IMR-90 (cell line): ENCODE results near the gene CLCNKA. TPM values are rescaled to one million over a fixed set of nuclear protein-coding genes. Genes with fewer than 3 reads are reported as not detected.

Source experiments
- ATAC-seq: fragments of 200-7000 bp; cut with Tn5 transposase; 2 replicates; pipeline ENCODE4 v1.9.1; 2020; ENCODE audit warnings: low read depth, mild to moderate bottlenecking, moderate library complexity
- BruUV-seq: library from RNA; stranded (reverse); fragments of 400-500 nt; replicated peaks from 2 replicates; lab custom pipeline; 2021; lab: Mats Ljungman, UMichigan
- CTCF ChIA-PET: fragments of 300-600 bp; formaldehyde crosslinking; extraction: SDS; loops from one replicate; lab custom pipeline; 2021; ENCODE audit warnings: antibody characterized with exemption; lab: Yijun Ruan, JAX
- POLR2A ChIA-PET: fragments of 300-600 bp; sonication (Branson Sonifier 250); formaldehyde crosslinking; loops from one replicate; lab custom pipeline; 2022; ENCODE audit warnings: antibody characterized with exemption; ENCODE audit not compliant: unreplicated experiment; lab: Charles Lee
- DNase-seq: peaks from one replicate; pipeline ENCODE4 v3.0.0; 2013
- H2AFZ ChIP-seq: replicated peaks from 2 replicates; pipeline ENCODE3; 2013; ENCODE audit warnings: low read length, mild to moderate bottlenecking; ENCODE audit not compliant: poor library complexity
- H2AK5ac ChIP-seq: 2 replicates; pipeline ENCODE4 v1.6.1; 2013; ENCODE audit warnings: low read depth, low read length, inconsistent platforms
- H2AK9ac ChIP-seq: replicated peaks from 2 replicates; pipeline ENCODE3; 2013; ENCODE audit warnings: mild to moderate bottlenecking, low read depth, low read length, moderate library complexity; ENCODE audit not compliant: poor library complexity
- H2BK120ac ChIP-seq: 2 replicates; pipeline ENCODE4 v1.6.1; 2013; ENCODE audit warnings: low read depth, low read length, inconsistent platforms
- H2BK15ac ChIP-seq: 3 replicates; pipeline ENCODE4 v1.6.1; 2013; ENCODE audit warnings: low read depth, low read length, inconsistent platforms
- H2BK20ac ChIP-seq: 2 replicates; pipeline ENCODE4 v1.6.1; 2013; ENCODE audit warnings: low read depth, mild to moderate bottlenecking, inconsistent platforms, low read length, moderate library complexity
- H2BK5ac ChIP-seq: 2 replicates; pipeline ENCODE4 v1.6.1; 2013; ENCODE audit warnings: mild to moderate bottlenecking, low read depth, low read length, inconsistent platforms; ENCODE audit not compliant: poor library complexity, severe bottlenecking
- H3K14ac ChIP-seq: replicated peaks from 2 replicates; pipeline ENCODE4 v1.6.1; 2013; ENCODE audit warnings: low read depth, low read length, inconsistent platforms
- H3K18ac ChIP-seq: 2 replicates; pipeline ENCODE4 v1.6.1; 2013; ENCODE audit warnings: low read depth, low read length, control low read depth
- H3K23ac ChIP-seq: 2 replicates; pipeline ENCODE4 v1.6.1; 2013; ENCODE audit warnings: low read depth, low read length, inconsistent platforms
- H3K27ac ChIP-seq: 2 replicates; pipeline ENCODE4 v1.5.1; 2013; ENCODE audit warnings: mild to moderate bottlenecking, control low read depth, low read length; ENCODE audit not compliant: insufficient read depth
- H3K27me3 ChIP-seq: 2 replicates; pipeline ENCODE4 v1.6.1; 2013; ENCODE audit warnings: low read length; ENCODE audit not compliant: control insufficient read depth, insufficient read depth
- H3K36me3 ChIP-seq: 2 replicates; pipeline ENCODE4 v1.6.1; 2013; ENCODE audit warnings: low read length, mixed read lengths; ENCODE audit not compliant: control insufficient read depth, insufficient read depth
- H3K4ac ChIP-seq: 2 replicates; pipeline ENCODE4 v1.6.1; 2013; ENCODE audit warnings: low read depth, low read length, inconsistent platforms
- H3K4me1 ChIP-seq: 2 replicates; pipeline ENCODE4 v1.6.1; 2013; ENCODE audit warnings: low read length, mixed read lengths; ENCODE audit not compliant: control insufficient read depth, insufficient read depth
- H3K4me2 ChIP-seq: 2 replicates; pipeline ENCODE4 v1.6.1; 2013; ENCODE audit warnings: low read depth, mild to moderate bottlenecking, control low read depth, low read length, moderate library complexity
- H3K4me3 ChIP-seq: 2 replicates; pipeline ENCODE4 v1.5.1; 2013; ENCODE audit warnings: low read depth, mild to moderate bottlenecking, control low read depth, low read length, moderate library complexity; ENCODE audit not compliant: insufficient read depth
- H3K56ac ChIP-seq: 2 replicates; pipeline ENCODE4 v1.6.1; 2013; ENCODE audit warnings: low read length, inconsistent platforms; ENCODE audit not compliant: insufficient read depth; ENCODE audit errors: extremely low read depth
- H3K79me1 ChIP-seq, 2 experiments: 2 replicates each; pipeline ENCODE4 v1.6.1; 2013; ENCODE audit warnings: low read length in 2 of 2, inconsistent platforms in 1 of 2, low read depth in 1 of 2
- H3K9ac ChIP-seq: 2 replicates; pipeline ENCODE4 v1.6.1; 2013; ENCODE audit warnings: low read depth, low read length, control low read depth
- H3K9me1 ChIP-seq: 2 replicates; pipeline ENCODE4 v1.6.1; 2013; ENCODE audit warnings: low read length, inconsistent platforms; ENCODE audit not compliant: insufficient read depth
- H3K9me3 ChIP-seq: 2 replicates; pipeline ENCODE4 v1.6.1; 2013; ENCODE audit warnings: low read length; ENCODE audit not compliant: control insufficient read depth, insufficient read depth
- H4K20me1 ChIP-seq: 2 replicates; pipeline ENCODE4 v1.6.1; 2013; ENCODE audit warnings: low read length, inconsistent platforms; ENCODE audit not compliant: insufficient read depth
- H4K5ac ChIP-seq: 2 replicates; pipeline ENCODE4 v1.6.1; 2013; ENCODE audit warnings: mild to moderate bottlenecking, low read depth, low read length, control low read depth
- H4K8ac ChIP-seq, 2 experiments: 2 replicates each; pipeline ENCODE4 v1.6.1; 2013; ENCODE audit warnings: low read depth in 2 of 2, low read length in 2 of 2, control low read depth in 1 of 2, inconsistent platforms in 1 of 2
- H4K91ac ChIP-seq: 2 replicates; pipeline ENCODE4 v1.6.1; 2013; ENCODE audit warnings: low read depth, low read length, inconsistent platforms; ENCODE audit not compliant: insufficient read depth
- BHLHE40 ChIP-seq: fragments of 150-350 bp; IDR thresholded peaks from 2 replicates; pipeline ENCODE4 v1.6.1; 2016; ENCODE audit warnings: mild to moderate bottlenecking, low read depth, low read length
- CEBPB ChIP-seq: IDR thresholded peaks from 2 replicates; pipeline ENCODE4 v1.6.1; 2012; ENCODE audit warnings: low read depth, low read length, improper control_type of control experiment
- FOS ChIP-seq: fragments of 150-350 bp; IDR thresholded peaks from 2 replicates; pipeline ENCODE4 v1.6.1; 2016; ENCODE audit warnings: low read depth, low read length
- MAZ ChIP-seq: IDR thresholded peaks from 2 replicates; pipeline ENCODE4 v1.6.1; 2012; ENCODE audit warnings: low read depth, mild to moderate bottlenecking, low read length, improper control_type of control experiment, moderate library complexity, borderline replicate concordance
- MXI1 ChIP-seq: IDR thresholded peaks from 2 replicates; pipeline ENCODE4 v1.6.1; 2012; ENCODE audit warnings: low read depth, mild to moderate bottlenecking, low read length, moderate library complexity, borderline replicate concordance
- NFE2L2 ChIP-seq: fragments of 150-350 bp; IDR thresholded peaks from 2 replicates; pipeline ENCODE4 v1.6.1; 2016; ENCODE audit warnings: low read depth, mild to moderate bottlenecking, low read length
- POLR2A ChIP-seq: IDR thresholded peaks from 2 replicates; pipeline ENCODE4 v1.6.1; 2012; ENCODE audit warnings: mild to moderate bottlenecking, low read depth, low read length
- RAD21 ChIP-seq: IDR thresholded peaks from 2 replicates; pipeline ENCODE4 v1.6.1; 2012; ENCODE audit warnings: low read length, improper control_type of control experiment
- RCOR1 ChIP-seq: IDR thresholded peaks from 2 replicates; pipeline ENCODE4 v1.6.1; 2012; ENCODE audit warnings: mild to moderate bottlenecking, low read length, improper control_type of control experiment; ENCODE audit not compliant: insufficient replicate concordance
- SMC3 ChIP-seq: fragments of 150-350 bp; IDR thresholded peaks from 2 replicates; pipeline ENCODE4 v1.6.1; 2016; ENCODE audit warnings: low read depth, mild to moderate bottlenecking, antibody characterized with exemption, low read length, moderate library complexity
- WGBS, 2 experiments: methylation state at CpG; one replicate each; pipeline versions ENCODE4 v1.1.5 to v1.1.7; 2013; ENCODE audit warnings: missing lambda C conversion rate in 2 of 2; ENCODE audit not compliant: insufficient read length in 1 of 2; ENCODE audit errors: extremely low coverage in 2 of 2; 5-methylcytosine and 5-hydroxymethylcytosine counted together
- dilution Hi-C: fragments of 300-500 bp; cut with HindIII; formaldehyde crosslinking; loops from one replicate; pipeline ENCODE4 v1.14.3; 2018; ENCODE audit warnings: low sequenced_read_pairs; ENCODE audit not compliant: unreplicated experiment
- in situ Hi-C: fragments of 300-500 bp; cut with MboI; formaldehyde crosslinking; loops from 3 replicates; pipeline ENCODE4 v1.14.3; 2019; ENCODE audit warnings: low sequenced_read_pairs, inconsistent platforms, mixed read lengths
- intact Hi-C: fragments of 100-400 bp; cut with micrococcal nuclease; formaldehyde crosslinking; loops from 2 replicates; pipeline ENCODE4 v1.10.0; 2022
- polyA plus RNA-seq, 3 experiments: library from polyadenylated mRNA; depleted of rRNA; stranded (reverse); fragments of >200 nt; gene quantifications; 2 replicates each; pipeline ENCODE4 v1.2.3, GENCODE V29; 2012; ENCODE audit warnings: low replicate concordance in 1 of 3
- total RNA-seq: library from RNA; depleted of rRNA; stranded (reverse); fragments of >200 nt; gene quantifications from 2 replicates; pipeline ENCODE4 v1.2.3, GENCODE V29; 2012
- TF ChIP-seq, protein P1 (sequence below): conservative IDR thresholded peaks from 2 replicates; pipeline ENCODE4 v1.5.1; 2012; ENCODE audit warnings: mild to moderate bottlenecking, low read depth, low read length, improper control_type of control experiment
- TF ChIP-seq, protein P2 (sequence below): fragments of 150-350 bp; IDR thresholded peaks from 2 replicates; pipeline ENCODE4 v1.6.1; 2016; ENCODE audit warnings: low read depth, mild to moderate bottlenecking, low read length, moderate library complexity, borderline replicate concordance

The CLCNKA gene
- total and polyA plus RNA-seq, 2 of the 4 experiments (the other 2 are of a cell fraction) = 0.05 TPM; not detected in 1

DNA sequence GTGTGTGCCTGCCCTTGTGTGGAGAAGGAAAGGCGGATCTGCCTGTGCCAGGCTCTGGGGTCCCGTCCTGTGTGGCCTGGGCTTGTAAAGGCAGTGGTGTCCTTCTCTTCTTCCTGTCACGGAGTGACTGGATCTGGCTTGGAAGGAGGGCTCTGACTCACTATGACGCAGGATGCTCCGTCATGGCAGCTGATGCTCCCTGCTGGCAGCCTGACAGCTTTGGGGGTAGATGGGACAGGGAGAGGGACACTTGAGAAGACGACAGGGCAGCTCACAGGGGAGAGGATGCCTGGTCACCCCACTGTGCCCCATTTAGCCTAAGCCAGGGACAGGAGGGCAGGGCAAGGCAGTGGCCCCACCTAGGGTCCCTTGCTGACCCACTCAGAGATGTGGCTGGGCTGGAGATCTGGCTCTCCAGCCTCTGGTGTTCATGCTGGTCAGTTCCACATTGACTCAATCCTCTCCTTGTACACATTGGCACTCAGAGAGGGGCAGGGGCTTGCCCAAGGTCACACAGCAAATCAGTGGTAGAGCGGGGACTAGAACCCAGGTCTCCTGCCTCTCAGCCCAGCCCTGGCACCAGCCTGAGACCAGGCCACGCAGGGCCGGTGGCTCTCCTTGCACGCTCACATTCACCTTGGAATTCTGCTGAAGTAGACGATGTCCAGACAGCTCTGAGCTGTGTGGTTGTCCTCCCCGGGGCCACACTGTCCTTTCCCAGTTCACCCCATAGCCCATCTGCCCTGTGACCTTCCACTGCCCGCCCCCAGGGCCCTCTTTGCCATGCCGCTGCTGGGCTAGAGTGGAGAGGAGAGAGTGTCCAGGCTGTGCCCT, 54.4 kb downstream of the CLCNKA start:
- Histone ChIP-seq H3K4me2 (peak overlapping the region; percentile 28; the same call in 1 of the 2 replicates), H3K27me3 (no peaks in the 10 kb centered on the region; the same call in 1 of the 2 replicates), H2BK120ac (peak overlapping the region; percentile 83), H3K56ac (peak overlapping the region; percentile 53), H2BK5ac (peak overlapping the region; percentile 92), H3K9me3 (no peaks in the 10 kb centered on the region), H3K23ac (peak overlapping the region; percentile 86; the same call in 1 of the 2 replicates), H2BK15ac (peak overlapping the region; percentile 84; the same call in 2 of the 3 replicates), H4K91ac (peak overlapping the region; percentile 97), H4K5ac (peak overlapping the region; percentile 87), H3K4me1 (peaks cover 15% of the 10 kb centered on the region), H2AK5ac (peak overlapping the region; percentile 89), H2BK20ac (peak overlapping the region; percentile 89), H3K36me3 (no peaks in the 10 kb centered on the region), H3K27ac (peak overlapping the region; percentile 44; the same call in 1 of the 2 replicates), H4K8ac (peak overlapping the region; percentile 8 to 98), H3K9me1 (peaks cover 10% of the 10 kb centered on the region; the same call in 1 of the 2 replicates), H3K4me3 (no peak overlapping the region), H4K20me1 (no peaks in the 10 kb centered on the region), H3K9ac (peak overlapping the region; percentile 4; the same call in 1 of the 2 replicates), H2AK9ac (peak overlapping the region; percentile 97), H2AFZ (peak overlapping the region; percentile 92), H3K4ac (peak overlapping the region; percentile 98), H3K79me1 (peaks cover 0 to 6% of the 10 kb centered on the region in 2 experiments; a peak in 2 of 4 replicates), H3K18ac (peak overlapping the region; percentile 64), H3K14ac (peak overlapping the region; percentile 92)
- intact Hi-C loops = no loop called here
- BruUV-seq = no TSS peak
- in situ Hi-C loops = loop anchor here (5.0 kb wide), 2 partner anchors 106 to 166 kb away; no protein-coding TSS in a partner anchor
- dilution Hi-C loops = no loop called here
- ChIA-PET POLR2A (interaction anchor here (0.6 kb wide), 1 partner anchor 280 kb away, joined by 3 read pairs; no protein-coding TSS in a partner anchor), CTCF (no interaction called here)
- ATAC-seq (peak; percentile 50), DNase-seq (peak; percentile 98)
- 0% methylated on average over 1 of the region's 14 CpGs; no CpG with 5 or more reads in 1 of the 2 experiments for WGBS, 2 experiments
- TF ChIP-seq SMC3 (no peak), BHLHE40 (peak; percentile 40; the same call in 1 of the 2 replicates), RAD21 (no peak), NFE2L2 (peak; percentile 39; the same call in 1 of the 2 replicates), POLR2A (peak; percentile 80; the same call in 1 of the 2 replicates), RCOR1 (peak; percentile 54), MAZ (peak; percentile 40; the same call in 1 of the 2 replicates), MXI1 (no peak), FOS (peak; percentile 93), CEBPB (no peak)
- TF ChIP-seq, protein P1, sequence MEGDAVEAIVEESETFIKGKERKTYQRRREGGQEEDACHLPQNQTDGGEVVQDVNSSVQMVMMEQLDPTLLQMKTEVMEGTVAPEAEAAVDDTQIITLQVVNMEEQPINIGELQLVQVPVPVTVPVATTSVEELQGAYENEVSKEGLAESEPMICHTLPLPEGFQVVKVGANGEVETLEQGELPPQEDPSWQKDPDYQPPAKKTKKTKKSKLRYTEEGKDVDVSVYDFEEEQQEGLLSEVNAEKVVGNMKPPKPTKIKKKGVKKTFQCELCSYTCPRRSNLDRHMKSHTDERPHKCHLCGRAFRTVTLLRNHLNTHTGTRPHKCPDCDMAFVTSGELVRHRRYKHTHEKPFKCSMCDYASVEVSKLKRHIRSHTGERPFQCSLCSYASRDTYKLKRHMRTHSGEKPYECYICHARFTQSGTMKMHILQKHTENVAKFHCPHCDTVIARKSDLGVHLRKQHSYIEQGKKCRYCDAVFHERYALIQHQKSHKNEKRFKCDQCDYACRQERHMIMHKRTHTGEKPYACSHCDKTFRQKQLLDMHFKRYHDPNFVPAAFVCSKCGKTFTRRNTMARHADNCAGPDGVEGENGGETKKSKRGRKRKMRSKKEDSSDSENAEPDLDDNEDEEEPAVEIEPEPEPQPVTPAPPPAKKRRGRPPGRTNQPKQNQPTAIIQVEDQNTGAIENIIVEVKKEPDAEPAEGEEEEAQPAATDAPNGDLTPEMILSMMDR = no peak
- TF ChIP-seq, protein P2, sequence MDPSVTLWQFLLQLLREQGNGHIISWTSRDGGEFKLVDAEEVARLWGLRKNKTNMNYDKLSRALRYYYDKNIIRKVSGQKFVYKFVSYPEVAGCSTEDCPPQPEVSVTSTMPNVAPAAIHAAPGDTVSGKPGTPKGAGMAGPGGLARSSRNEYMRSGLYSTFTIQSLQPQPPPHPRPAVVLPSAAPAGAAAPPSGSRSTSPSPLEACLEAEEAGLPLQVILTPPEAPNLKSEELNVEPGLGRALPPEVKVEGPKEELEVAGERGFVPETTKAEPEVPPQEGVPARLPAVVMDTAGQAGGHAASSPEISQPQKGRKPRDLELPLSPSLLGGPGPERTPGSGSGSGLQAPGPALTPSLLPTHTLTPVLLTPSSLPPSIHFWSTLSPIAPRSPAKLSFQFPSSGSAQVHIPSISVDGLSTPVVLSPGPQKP = no peak
